Stimulated activated CD8-positive, alpha-beta memory T cell treated with anti-CD3 and anti-CD28 coated beads, Interleukin-15, amount 100 ng/mL, for 48 hours (primary cell): ENCODE measurements around the gene GBGT1.
A peak's percentile ranks its signal among the peaks of the same experiment; 100 is the strongest.

ENCODE experiments used
- DNase-seq, 2 donors: peaks; one replicate each; pipeline ENCODE4 v3.0.0-alpha.2; 2020; ENCODE audit warnings: low read depth in 2 of 2

The GBGT1 gene

DNA sequence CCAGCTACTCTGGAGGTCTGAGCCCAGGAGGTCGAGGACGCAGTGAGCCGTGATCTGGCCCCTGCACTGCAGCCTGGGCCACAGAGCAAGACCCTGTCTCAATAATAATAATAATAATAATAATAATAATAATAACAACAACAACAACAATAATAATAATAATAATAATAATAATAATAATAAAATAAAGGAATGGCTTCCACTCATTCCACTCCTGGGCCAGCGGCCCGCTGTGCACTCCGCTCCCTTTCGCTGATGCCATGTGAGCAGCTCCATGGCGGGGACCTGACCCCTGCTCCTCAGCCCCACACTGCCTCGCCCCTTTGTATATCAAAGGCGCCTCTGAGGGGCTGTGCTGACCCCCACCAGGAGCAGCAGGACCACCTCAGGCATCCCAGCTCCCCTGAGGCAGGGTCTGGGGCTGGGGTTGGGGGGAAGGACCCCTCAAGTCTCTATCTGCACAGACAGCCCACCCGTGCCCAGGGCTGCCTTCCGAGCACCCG is 20.0 kb downstream of the GBGT1 start:
- DNase-seq, result no peak

DNA sequence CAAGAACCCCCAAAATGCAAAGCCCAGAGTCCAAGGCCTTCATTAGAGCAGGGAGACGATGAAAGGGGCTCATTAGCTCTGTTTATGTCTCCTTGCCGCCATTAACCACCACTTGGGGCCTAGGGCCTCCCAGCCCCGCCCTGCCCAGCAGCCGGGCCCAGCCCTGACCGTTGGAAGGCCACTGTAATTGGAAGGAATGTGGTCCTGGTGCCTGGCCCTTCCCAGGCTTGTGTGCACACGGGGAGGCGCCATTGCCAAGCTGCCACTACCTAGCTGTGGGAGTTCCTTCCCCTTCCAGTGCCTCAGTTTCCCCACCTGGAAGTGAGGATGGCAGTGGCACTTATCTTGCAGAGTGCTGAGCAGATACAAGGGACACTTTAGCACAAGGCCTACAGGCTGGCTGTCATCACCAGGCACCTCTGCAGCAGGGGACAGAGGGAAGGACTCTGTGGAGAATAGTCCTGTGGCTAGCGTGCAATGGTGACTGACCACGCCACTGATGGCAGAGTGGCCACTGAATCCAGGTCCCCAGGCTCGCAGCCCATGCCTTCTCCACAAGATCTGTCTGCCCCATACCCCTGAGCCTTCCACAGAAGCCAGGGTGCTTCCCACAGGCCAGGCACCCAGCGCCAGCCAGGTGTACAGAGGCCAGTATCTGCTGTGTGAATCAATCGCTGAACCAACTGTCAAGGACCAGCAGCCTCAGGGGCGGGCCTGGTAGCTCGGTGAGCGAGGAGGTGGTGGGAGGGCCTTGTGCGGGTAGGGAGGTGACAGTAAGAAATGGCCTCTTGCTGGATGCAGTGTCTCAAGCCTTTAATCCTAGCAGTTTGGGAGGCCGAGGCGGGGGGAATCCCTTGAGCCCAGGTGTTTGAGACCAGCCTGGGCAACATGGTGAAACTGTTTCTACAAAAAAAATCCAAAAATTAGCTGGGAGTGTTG is 20.8 kb downstream of the GBGT1 start:
- no peak for DNase-seq

DNA sequence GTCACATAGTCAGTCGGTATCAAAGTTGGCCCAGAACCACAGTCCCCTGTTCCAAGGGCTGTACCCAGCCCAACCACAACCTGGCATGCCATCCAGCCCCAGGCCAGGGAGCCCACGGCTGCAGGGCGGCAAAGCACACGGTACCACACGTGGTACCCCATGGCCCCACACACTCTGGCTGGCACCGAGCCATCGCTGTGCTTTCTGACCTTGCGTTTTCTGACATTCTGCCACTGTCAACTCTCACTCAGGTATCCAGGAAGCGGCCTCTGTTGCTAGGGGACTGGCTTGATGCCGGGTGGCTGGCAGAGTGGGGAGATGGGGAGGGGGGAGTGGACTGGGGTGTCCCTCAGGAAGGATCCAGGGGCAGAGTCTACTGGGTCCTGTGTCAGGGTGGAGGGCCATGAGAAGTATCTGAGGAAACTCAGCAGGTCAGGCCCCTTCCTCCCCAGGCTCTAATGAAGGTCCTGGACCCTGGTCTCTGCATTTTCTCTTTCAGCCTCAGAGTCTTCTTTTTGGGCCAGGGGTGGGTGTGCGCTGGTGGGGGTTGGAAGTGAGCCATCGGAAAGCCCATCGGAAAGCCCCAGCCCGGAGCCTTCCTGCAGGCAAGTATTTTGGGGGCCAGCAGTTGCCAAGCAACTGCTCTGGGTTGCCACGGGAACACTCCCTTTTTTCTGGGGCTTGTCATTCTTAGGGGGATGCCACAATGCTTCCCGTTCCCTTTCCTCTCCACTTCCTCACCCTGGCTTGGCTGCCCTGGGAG is 21.7 kb downstream of the GBGT1 start:
- peak in 1 of 2 donors; percentile 59 for DNase-seq

DNA sequence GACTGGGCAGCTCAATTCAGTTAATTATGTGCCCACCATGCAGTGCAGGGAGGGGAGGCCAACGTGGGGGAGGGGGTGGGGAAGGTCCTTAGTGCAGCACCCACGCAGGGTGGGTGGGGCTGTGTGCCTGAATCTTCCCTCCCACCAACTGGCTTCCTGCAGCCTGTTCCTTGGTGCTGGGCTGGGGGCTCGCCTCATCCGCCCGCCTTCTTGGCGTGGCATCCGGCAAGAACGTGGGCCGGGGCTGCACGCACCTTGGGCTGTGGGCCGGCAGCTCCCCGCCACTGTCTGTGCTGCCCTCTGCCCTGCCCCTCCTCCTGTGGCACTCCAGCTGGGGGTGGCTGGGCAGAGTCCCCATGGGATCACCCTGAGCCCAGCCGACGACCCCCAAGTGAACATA is 23.1 kb downstream of the GBGT1 start:
- no peak for DNase-seq

DNA sequence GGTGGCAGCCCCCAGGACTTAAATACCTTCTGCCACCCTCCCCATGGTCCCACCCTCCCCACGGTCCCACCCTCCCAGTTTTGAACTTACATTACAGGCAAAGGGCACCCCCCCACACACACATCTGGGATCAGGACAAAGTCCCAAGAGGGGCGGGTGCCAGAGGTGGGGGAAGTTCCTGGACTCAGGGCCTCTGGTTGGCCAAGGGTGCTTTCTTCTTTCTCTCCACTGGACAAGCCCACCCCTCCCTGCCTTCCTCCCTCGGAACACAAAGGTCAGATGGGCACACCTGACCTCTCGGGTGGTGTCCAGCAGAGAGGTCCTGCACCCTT is 23.6 kb downstream of the GBGT1 start:
- no peak for DNase-seq

DNA sequence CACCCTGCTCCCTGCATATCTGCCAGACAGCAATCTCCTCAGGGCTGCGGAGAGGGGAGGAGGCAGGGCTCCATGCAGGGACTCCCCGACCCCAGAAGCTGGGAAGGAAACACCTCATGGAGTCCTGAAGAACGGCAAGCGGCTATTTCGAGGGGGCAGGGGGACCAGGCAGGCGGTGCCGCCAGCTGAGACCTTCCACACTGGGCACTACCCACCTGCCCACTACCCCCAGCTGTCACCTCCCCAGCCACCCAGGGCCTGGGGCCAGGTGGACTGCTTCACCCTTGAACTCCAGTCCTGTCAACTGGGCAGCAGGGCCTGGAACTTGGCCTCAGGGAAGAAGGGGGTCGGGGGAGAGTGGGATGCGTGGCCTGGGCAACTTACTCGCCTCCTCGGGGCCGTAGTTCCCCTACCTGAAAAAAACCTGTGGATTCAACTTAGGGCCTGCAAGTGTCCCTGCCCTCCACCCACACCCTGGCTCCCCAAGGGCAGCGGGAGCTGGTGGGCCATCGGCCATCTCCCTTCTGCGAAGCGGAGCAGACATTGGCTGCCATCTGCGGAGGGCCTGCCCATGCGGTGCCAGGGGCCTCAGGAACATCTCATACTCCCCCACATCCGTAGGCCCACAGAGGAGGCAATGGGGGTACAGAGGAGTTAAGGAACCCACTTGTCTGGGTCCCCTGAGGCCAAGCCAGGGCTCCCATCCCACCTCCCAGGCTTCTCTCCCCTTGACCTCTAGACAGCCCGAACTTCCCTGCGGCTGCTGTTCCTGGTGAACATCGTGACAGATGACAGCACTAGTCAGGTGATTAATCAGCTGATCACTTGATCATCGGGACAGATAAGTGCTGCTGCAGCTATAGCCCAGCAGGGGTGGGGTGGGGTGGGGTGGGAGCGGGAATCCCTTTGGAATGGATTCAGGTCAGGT is 24.2 kb downstream of the GBGT1 start:
- DNase-seq, result no peak

DNA sequence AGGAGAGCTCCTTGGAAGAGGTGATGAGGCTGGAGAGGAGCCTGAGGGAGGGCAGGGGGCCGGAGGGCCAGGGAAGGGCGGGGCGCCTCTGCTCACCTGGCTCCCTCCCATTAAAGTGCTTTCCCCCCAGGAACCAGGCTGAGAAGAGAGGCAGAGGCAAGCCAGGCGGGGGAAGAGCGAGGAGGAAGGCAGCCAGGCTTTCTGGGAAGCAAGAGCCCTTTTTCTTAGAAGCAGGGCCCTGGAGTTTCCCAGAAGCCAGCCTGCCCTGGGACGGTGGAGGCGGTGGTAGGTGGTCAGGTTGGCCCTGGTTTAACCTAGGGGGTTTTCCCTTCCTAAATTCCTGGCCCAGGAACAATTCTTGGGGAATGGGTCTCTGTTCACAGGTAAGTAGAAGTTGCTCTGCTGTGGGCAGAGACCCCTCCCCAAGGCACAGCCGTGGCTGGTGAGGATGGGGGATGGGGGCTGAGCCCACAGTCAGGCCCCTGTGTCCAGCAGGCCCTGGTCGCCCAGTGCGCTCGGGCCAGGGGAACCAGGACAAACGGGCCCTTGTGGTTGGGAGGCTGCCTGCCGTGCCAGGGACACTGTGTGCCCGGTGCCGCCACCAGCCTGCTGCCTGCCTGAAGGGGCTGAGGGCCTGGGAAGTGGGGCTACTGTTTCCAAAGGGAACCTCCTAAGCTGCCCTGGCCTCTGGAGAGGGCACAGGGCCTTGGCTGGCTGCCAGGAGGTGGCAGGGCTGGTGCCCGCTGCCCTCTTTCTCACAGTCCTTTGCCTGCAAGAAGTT is 26.1 kb downstream of the GBGT1 start:
- no peak for DNase-seq

DNA sequence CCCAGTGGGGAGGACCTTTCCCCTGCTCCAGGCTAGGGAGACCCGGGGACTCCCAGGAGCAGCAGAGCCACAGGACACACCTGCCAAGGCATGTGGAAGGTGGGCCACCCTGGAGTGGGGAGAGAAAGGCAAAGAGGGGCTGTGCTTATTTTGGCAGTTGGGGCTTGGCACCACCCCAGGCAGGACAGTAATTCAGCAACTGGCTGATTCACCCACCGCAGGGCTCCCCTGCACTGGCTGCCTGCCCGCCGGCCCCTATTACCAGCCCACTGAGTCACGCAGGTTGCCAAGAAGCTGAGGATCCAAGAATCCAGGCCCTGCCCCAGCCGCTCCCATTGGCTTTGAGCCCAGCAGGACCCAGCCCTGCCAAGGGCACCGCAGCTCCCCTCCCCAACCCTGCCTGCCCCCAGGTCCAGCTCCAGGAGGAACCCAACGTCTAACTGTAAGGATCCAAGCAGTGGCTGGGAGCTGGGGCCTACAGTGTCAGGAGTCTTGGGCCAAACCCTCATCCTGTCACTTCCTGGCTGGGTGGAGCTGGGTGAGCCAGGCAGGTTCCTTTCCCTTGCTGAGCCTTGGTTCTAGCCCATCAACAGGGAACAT is 28.5 kb downstream of the GBGT1 start:
- DNase-seq, result peak in 1 of 2 donors; percentile 79

DNA sequence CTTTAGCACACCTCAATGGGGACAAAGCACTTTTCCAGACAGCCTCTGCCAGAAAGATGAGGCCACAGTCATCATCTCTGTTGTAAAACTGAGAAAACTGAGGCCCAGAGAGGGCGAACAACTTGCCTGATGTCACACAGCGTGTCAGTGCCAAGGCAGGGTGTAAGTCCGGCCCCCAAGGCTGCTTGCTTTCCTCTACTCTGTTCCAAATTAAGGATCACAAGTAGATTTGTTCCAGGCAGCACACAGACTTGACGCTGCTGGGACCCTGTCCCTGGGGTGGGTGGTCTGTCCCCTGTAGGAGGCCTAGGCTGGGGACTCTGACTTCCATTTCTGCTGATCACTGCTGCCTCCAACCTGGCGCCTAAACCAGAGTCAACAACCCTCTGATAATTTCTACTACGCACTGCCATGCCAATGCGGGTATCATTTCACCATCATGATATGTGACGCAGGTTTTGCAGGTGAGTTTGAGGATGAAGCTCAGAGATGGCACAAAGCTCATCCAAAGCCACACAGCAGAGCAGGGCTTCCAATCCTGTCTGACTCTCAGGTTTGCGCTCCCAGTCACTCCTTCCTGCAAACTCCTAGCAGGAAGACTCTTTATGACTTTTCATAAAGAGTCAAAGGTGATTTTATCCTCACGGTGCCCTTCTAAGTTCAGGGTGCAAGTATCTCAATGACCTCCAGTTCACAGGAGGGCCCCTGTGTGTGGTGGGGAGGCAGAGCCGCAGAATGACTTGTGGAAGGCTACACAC is 29.1 kb downstream of the GBGT1 start:
- DNase-seq, result no peak

DNA sequence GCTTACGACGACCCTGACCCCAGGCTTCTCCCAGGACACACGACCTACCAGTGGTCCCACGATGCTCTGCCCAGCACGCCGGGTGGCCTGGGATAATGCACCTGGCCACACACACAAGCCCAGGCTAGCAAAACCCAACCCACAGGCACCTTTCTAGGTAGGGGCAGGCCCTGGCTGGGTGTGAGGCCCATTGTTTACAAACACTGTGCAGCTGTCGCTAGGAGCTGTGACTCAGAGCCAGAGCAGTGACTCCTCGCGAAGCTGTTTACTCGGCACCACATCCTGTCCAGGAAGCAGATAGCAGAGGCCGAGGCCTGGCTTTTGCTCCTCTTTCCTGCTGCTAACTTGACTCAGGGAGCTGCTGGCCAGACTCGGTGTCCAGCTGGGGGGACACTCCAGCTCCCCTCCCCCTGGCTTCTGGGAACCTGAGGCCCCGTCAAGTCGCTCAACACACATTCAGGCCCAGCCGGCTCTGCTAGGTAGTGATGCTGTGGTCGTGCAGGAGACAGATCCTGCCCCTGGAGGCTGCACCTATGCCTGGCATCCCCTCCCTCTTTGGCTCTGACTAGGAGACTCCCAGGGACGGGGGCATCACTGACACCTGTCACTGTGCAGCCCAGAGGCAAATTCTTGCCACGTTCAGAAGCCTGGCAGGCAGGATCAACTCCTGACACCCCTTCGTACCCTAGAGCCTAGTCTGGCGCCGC is 29.9 kb downstream of the GBGT1 start:
- DNase-seq, result peak; percentile 82 to 84

DNA sequence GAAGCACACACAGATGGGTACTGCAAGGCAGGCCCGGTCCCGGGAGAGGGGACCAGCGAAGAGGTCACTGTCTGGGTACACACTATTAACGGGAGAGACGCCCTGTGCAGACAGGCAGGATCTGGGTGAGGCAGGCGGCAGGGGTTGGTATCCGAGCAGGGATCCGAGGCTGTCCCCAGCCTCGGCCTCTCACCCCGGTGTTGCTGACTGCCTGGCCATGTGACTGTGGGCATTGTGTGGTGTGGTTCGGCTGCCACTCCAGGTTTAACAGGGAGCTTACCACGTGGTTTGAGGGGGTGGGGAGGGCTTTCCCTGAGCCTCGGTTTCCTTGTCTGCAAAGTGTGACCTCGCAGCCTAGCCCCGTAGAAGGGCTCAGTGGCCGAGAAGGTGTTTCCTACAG is 31.5 kb downstream of the GBGT1 start:
- DNase-seq, result no peak

DNA sequence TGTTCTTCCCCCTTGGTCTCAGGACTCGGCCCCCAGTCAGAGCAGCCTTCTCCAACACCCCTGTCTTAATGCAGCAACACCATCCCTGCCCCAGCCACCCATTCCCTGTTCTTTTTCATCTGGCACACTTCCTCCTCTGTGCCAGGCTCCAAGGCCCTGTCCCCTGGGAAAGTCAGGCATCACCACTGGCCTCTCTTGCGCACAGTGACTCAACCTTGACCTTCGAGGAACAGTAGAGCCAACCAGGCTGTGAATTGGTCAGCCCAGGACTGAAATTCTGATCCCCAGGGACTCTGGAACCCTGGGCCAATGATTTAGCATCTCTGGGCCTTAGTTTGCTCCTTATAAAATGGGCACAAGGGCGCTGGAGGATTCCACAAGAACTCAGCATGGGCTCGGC is 32.2 kb downstream of the GBGT1 start:
- no peak for DNase-seq

DNA sequence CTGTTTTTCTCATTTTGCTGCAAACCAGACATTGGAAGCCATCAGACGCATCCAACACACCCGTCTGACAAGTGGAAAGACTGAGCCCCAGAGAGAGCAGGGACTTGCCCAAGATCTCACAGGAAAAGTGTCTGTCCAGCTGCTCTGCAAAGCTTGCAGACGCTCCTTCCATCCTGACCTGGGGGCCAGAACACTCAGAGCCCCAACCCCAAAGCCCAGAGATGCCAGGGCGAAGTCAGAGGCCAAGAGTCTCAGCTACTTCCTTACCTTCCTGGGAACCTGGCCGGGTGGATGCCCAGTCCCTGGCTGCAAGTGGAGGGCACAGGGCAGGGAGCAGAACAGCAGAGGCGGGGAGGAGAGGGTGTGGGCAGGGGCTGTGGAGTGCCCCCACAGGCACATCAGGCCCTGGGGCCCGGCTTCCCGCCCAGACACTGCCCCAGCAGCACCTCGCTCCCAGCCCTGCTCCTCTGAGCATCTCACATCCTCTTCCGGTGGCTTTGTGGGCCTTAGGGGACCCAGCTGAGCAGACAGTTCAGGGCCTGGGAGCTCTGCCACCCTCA is 32.9 kb downstream of the GBGT1 start:
- no peak for DNase-seq

DNA sequence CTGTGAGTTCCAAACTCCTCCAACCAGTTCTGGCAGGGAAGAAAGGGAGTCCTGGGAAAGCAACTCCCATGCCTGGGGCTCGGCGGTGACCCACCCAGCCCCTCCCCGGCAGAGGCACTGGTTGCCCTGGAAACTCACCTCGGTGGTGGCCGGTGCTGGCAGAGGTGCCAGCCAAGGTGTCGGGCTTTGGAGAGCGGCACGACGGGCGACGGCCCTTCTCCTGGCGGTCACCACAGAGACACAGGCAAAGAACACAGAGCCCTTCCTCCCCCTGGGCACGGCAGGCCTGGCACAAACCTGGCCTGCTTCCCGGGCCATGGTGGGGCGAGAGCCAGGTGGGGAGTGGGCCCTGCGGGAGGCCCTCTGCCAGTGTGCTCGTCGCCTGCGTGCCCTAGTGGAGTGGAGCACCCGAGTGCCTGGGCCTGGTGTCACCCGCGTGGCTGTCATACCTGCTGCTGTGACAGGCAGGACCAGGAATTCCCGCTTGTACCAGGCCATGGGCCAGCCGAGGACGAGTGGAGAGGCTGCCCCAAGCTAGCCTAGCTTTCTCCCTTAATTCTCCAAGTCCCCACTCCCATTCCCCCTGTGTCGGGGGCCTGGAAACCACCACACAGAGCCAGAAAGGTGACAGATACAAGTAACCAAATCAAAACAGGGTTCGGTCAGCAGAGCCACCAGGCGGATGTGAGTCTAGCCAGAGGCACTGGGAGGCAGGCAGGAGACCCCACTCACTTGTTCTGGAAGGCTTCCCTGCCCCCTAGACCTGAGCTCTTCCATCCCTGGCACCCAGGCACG is 34.5 kb downstream of the GBGT1 start:
- no peak for DNase-seq

DNA sequence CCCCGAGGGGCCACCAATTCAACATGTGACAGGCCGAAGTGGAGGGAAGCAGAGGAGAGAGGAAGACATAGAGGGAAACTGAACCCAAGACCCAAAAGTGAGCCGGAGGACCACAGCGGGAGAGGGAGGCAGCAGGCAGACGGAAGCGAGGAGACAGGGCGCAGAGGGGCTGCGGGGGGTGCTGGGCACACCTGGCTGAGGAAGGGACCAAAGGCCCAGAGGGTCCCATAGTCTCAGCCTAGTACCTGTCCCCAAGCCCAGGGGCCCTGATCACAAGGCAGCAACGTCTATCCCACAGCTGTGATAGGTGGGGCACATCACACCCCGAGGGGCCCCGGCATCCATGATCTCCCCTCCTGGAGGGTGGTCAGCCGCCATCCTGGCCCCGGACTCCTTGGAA is 35.6 kb downstream of the GBGT1 start:
- no peak for DNase-seq

DNA sequence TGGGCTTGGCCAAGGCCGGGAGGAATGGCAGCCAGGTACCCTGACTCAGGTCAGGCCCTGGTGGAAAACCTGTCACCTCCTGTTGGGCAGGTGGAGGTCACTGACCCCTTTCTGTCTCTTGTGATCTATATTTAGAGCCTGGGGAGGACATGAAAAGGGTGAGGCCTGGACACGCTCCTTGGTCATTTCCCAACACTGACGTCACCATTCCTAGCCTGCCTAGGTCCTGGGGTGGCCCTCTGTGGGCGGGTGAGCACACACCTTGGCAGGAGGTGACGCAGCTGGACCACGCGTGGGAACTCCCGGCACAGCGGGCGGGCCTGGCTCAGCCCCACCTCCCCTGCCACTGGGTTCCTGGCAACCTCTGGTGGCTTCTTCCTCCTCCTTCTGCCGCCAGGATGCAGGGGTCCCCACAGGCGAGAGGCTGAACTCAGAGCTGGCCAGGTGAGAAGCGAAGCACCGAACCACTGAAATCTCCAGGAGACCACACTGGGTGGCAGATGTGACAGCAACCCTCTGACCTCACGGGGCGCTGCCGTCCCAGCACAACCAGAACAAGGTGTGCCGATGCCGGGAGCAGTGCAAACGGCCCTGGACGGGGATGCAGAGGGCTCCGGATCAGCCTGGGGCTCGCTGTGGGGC is 36.3 kb downstream of the GBGT1 start:
- DNase-seq, result no peak

DNA sequence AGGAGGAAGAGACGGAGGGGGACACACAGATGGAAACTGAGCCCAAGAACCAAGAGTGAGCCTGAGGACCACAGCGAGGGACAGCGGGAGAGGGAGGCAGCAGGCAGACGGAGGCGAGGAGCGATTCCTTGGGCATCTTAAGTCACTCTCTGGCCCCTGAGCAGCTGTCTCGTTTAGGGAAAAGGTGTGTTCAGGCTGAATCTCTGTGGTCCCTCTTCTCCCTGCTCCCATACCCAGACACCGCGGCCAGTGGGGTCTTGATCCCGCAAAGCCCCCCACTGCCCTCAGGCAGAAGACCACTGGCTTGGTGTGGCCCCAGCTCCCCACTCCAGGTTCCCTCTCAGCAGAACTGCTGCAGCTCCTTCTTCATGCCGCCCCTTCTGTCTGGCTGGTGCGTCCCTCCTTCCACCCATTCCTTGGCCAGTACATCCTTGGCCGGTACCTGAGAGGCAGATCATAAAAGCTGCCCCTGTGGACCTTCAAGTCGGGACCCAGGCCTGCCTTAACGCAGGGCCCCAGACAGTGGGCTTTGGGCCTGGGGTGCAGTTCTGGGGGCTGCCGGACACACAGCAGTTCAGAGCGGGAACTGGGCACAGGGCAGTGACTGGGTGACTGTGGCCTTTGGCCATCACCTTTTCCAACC is 36.9 kb downstream of the GBGT1 start:
- no peak for DNase-seq
